Measurements from ENCODE around the gene ANKFN1.

ANKFN1 gene

DNA sequence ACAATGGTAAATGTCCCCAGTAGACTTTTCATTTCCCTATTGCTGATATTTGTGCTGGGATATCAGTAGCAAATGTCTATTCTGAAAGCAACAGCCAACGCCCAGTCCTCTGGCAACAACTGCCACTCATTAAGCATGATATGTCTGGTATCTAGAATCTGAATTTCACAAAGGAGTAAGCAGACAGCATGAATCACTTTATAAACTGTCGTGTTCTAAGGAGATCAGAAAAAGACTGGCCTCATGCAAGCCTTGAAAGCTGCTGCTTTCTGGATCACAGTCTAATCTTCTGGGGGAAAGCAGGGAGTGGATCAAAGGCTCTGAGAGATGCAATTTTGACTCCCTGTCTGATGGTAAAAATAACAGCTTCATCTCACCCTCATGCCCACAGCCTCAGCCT lies 287.1 kb downstream of the ANKFN1 start:
- FAIRE-seq (no peak), DNase-seq (ENCODE audit: insufficient read length, low spot score) (no peak)
- TF ChIP-seq, protein P1, sequence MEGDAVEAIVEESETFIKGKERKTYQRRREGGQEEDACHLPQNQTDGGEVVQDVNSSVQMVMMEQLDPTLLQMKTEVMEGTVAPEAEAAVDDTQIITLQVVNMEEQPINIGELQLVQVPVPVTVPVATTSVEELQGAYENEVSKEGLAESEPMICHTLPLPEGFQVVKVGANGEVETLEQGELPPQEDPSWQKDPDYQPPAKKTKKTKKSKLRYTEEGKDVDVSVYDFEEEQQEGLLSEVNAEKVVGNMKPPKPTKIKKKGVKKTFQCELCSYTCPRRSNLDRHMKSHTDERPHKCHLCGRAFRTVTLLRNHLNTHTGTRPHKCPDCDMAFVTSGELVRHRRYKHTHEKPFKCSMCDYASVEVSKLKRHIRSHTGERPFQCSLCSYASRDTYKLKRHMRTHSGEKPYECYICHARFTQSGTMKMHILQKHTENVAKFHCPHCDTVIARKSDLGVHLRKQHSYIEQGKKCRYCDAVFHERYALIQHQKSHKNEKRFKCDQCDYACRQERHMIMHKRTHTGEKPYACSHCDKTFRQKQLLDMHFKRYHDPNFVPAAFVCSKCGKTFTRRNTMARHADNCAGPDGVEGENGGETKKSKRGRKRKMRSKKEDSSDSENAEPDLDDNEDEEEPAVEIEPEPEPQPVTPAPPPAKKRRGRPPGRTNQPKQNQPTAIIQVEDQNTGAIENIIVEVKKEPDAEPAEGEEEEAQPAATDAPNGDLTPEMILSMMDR (IDR thresholded peaks at IDR 0.05; ENCODE audit: insufficient read depth, missing control alignments) = no peak

DNA sequence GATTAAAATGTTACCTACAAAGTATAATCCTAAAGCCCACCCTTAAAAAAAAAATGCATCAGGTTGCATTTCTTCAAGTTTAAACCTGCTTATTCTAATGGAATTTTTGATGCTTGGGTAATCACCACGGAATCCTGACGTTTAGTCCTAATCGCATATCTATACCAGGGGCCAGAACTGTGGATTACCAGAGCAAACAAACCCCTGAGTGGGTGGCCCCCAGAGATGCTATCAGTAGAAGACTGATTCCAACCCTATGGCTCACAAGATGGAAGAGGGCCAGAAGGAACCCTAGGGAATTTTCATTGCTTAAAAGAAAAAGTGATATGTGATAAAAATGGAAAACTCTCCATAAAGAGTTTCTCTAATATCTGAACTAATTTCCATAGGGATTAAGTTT lies 288.0 kb downstream of the ANKFN1 start:
- DNase-seq (ENCODE audit: insufficient read length, low spot score) (no peak), FAIRE-seq (no peak)
- TF ChIP-seq, protein P1 (IDR thresholded peaks at IDR 0.05; ENCODE audit: insufficient read depth, missing control alignments) = no peak

DNA sequence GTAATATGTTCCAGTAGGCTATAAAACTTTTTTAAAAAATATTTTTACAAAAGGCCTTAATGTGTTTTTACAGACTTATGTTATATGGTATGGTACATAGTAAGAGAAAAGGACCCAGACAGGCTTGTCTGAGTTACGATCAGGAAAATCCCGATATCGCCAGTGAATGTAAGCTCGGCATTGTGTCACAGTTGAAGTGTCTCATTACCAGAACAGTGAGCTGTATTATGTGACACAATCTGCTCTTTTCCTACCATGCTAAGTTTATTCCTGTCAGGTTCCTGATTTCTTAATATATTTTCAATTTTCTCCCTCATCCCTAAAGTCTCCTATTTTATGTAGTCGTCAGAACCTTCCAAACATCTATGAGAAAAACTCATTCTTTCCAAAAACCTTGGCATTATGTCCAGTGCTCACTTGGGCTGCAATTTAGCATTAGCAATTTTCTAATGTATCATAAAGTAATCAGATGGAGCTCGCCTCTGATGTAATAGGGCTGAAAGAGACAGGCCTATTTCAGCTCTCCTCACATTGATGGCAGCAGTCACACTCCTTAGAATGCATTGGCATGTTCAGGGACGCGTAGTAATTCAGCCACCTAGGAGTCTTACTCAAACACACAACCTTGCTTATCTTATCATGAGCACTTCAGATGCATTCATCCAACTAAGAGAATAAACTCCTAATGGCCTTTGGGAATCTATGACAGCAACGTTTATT lies 292.6 kb downstream of the ANKFN1 start:
- FAIRE-seq (no peak), DNase-seq (ENCODE audit: insufficient read length, low spot score) (no peak)
- TF ChIP-seq, protein P1 (IDR thresholded peaks at IDR 0.05; ENCODE audit: insufficient read depth, missing control alignments) = no peak

DNA sequence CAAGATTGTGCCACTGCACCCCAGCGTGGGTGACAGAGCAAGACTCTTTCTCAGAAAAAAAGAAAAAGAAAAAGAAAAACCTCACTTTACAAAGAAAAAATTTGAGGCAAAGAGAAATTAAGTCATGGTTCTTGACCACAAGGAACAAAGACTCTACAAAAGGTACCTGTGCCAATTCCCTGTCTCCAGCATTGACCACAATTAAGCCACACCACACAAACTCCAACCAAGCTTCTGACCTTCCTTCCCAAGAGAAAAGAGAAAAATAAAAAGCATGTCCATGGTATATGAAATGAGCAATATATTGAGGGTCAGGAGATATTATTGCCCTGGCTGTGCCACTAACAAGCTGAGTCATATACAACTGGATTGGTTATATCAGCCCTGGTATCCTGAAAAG lies 293.9 kb downstream of the ANKFN1 start:
- TF ChIP-seq, protein P1 (IDR thresholded peaks at IDR 0.05; ENCODE audit: insufficient read depth, missing control alignments) = no peak
- FAIRE-seq (no peak), DNase-seq (ENCODE audit: insufficient read length, low spot score) (no peak)

DNA sequence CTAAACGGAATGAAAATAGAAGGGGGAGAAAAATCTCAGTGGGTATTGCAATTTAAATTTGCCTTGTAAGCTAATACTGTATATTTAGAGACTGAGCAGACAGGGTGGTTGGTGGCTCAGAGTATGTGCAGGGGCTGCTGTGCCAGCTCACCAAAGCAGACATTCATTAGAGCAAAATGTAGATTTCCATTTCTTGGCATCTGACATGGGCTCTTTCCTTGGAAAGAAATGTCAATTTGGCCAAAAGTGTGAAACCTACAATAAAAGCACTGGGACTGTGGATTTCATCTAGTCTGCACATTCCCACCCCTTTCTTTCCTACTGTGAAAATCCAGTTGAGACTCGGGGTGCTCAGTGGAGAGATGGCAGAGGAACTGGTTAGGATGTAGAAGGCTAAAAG lies 295.1 kb downstream of the ANKFN1 start:
- TF ChIP-seq, protein P1 (IDR thresholded peaks at IDR 0.05; ENCODE audit: insufficient read depth, missing control alignments) = no peak
- no peak for DNase-seq (ENCODE audit: insufficient read length, low spot score)
- FAIRE-seq = no peak

DNA sequence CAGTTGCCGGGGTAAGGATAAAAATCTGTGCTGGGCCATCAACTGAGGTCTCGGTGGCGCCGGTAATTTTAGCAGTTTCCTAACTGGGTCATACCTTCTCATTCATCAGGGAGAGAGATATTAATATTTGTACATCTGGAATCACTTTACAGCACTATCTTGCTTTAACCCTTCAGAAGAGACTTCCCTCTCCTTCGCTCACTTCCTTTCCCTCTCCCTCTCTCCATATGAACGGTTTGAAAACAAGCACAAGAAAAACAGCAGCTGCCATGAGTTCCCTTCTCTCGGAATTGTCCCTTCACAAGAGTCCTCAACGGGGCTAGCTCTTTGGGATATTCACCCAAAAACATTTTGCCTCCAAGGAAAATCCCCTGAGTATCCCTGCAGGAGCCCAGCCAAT lies 295.9 kb downstream of the ANKFN1 start:
- no peak for FAIRE-seq

DNA sequence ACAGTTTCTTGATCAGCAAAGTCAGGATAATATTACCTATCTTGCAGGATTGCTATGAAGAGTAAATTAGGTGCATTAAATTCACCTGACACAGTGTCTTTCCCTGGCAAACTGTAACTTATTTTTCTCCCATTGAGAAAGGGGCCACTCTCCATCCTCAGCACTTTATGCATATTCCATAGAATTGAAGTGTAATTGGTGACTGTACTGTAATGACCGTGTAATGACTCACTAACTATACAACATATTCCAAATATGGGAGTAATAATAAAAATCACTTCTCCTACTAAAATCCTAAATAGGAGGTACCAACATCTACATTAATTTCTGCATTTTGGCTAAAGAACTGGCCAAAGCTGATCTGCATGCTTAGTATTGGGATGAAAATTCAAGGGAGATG lies 298.4 kb downstream of the ANKFN1 start:
- TF ChIP-seq, protein P1 (IDR thresholded peaks at IDR 0.05; ENCODE audit: insufficient read depth, missing control alignments) = no peak
- no peak for DNase-seq (ENCODE audit: insufficient read length, low spot score)
- FAIRE-seq = no peak

More for the DNA sequence above, 295.9 kb downstream of the ANKFN1 start:
- DNase-seq (ENCODE audit: insufficient read length, low spot score) = no peak
- TF ChIP-seq, protein P1 (IDR thresholded peaks at IDR 0.05; ENCODE audit: insufficient read depth, missing control alignments) = no peak

All from D721Med (cell line).